ENCODE measurements around the gene WWP2.

- TF ChIP-seq CTCF (IDR thresholded peaks at IDR 0.05) (no peak), POLR2A (IDR thresholded peaks at IDR 0.05) (no peak)
These were observed 32.4 kb downstream of the WWP2 start for GRCh38 chr16:69794486-69794885.

Data from body of pancreas (tissue), 4 donors.